ENCODE measurements around the gene ATG2A. TPM values are rescaled to one million over a fixed set of nuclear protein-coding genes. Genes with fewer than 3 reads are reported as not detected.
A peak's percentile ranks its signal among the peaks of the same experiment; 100 is the strongest.

ATG2A gene
- total RNA-seq, 2 experiments from 2014 or later, result 34.5 to 39.7 TPM

DNA sequence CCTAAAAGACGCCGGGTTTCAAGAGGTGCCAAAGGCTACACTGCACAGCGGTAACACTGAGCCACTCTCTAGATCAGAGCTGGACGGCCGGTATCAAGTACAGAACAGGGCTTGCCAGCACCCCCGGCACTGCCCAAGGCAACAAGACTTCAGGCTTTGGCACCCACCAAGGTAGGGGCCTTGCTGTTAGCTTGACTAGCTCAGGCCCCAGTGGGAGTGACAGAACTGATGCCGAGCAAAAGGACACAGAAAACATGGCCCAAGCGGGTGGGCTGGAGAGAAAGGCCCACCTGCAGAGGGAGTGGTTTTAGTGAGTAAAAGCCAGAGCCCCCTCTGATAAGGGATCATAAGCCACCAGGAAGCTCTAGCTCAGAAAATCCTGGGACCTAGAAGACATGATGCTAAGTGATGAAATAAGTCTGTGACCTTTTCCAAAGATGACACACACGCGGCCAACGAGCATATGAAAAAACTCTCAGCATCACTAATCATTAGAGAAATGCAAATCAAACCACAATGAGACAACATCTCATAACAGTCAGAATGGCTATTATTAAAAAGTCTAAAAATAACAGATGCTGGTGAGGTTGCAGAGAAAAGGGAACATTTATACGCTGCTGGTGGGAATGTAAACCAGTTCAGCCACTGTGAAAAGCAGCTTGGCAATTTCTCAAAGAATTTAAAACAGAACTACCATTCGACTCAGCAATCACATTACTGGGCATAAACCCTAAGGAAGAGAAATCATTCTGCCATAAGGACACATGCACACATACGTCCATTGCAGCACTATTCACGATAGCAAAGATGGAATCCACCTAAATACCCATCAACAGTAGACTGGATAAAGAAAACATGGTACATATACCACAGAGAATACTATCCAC lies 51.5 kb downstream of the ATG2A start:
- Mint-ChIP-seq H3K27me3 (no peaks in the 10 kb centered on the region), H3K4me3 (peak overlapping the region; percentile 74), H3K9me3 (no peaks in the 10 kb centered on the region), H3K4me1 (peaks cover 72% of the 10 kb centered on the region), H3K36me3 (peaks cover 17% of the 10 kb centered on the region), H3K27ac (peak overlapping the region; percentile 95)
- ATAC-seq (ENCODE audit: low read depth) (no peak), DNase-seq (peak; percentile 47)
- POLR2A ChIA-PET, result interaction anchor here (0.7 to 27.4 kb wide), 5 partner anchors 9 to 252 kb away, joined by 3 to 782 read pairs (median 5); partner anchors contain the start of genes EHD1 and ZNHIT2

DNA sequence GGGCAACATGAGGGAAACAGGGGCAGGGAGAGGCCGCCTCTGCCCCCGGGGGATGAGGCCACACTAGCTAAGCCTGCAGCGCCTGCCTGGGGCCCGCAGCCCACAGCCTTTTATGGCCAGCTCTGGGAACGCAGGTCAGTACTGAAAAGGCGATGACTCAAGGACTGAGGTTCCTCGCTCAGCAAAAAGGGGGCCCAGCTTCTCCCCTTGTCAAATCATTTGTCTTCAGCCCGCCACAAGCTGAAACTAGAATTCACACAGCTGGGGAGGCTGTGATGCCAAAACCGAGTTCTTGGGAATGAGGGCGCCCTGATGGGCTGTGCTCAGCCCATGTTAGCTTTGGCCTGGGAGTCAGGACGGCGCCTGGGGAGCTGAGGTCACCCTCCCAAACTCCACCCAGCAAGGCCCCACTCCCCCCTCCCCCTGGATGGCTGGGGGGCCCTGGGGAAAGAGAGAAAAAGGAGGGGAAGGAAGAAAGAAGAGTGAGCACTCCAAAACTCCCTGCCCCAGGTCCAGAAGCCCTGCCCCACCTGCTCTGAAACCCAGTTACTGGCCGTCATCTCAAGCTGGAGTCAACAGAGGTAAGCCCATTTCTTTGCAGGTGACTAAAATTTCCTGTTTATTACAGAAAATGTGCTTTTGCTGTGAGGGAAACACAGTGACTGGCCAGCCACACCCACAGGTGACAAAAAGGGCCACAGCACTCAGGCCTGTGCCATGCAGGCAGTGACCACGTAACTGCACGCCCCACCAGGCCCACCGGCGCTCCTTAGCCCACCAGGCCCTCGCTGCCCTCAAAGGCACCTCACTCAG lies 52.3 kb downstream of the ATG2A start:
- H3K36me3 Mint-ChIP-seq, result peaks cover 17% of the 10 kb centered on the region
- DNase-seq, result peak; percentile 50
- POLR2A ChIA-PET, result interaction anchor here (0.7 to 27.4 kb wide), 7 partner anchors 8 to 253 kb away, joined by 3 to 782 read pairs (median 5); partner anchors contain the start of genes EHD1 and ZNHIT2
- H3K4me1 Mint-ChIP-seq, result peaks cover 72% of the 10 kb centered on the region
- H3K27me3 Mint-ChIP-seq, result no peaks in the 10 kb centered on the region
- peak overlapping the region; percentile 95 for H3K27ac Mint-ChIP-seq
- peak overlapping the region; percentile 74 for H3K4me3 Mint-ChIP-seq
- ATAC-seq (ENCODE audit: low read depth), result peak; percentile 8
- H3K9me3 Mint-ChIP-seq, result no peaks in the 10 kb centered on the region

DNA sequence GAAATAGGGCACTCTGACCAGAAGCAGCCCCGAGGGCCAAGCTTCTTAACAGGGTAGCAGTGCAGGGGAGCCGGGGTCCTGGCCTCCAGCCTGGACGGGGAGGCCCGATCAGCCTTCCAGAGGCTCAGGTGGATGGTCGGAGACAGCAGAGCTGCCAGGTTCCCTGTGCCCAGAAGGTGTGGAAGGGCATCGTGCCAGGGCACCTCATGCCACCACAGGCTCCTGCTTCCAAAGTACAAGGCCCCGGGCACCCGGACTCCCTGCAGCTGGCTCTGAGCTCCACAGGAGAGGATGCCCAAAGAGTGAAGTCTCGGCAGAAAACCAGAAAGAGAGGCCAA lies 52.9 kb downstream of the ATG2A start:
- Mint-ChIP-seq H3K27me3 (no peaks in the 10 kb centered on the region), H3K36me3 (peaks cover 17% of the 10 kb centered on the region), H3K4me1 (peaks cover 67% of the 10 kb centered on the region), H3K4me3 (peak overlapping the region; percentile 74), H3K27ac (peak overlapping the region; percentile 95), H3K9me3 (no peaks in the 10 kb centered on the region)
- DNase-seq (no peak), ATAC-seq (ENCODE audit: low read depth) (no peak)
- POLR2A ChIA-PET, result interaction anchor here (1.2 to 27.4 kb wide), 6 partner anchors 8 to 254 kb away, joined by 3 to 782 read pairs (median 4); partner anchors contain the start of genes EHD1 and ZNHIT2

DNA sequence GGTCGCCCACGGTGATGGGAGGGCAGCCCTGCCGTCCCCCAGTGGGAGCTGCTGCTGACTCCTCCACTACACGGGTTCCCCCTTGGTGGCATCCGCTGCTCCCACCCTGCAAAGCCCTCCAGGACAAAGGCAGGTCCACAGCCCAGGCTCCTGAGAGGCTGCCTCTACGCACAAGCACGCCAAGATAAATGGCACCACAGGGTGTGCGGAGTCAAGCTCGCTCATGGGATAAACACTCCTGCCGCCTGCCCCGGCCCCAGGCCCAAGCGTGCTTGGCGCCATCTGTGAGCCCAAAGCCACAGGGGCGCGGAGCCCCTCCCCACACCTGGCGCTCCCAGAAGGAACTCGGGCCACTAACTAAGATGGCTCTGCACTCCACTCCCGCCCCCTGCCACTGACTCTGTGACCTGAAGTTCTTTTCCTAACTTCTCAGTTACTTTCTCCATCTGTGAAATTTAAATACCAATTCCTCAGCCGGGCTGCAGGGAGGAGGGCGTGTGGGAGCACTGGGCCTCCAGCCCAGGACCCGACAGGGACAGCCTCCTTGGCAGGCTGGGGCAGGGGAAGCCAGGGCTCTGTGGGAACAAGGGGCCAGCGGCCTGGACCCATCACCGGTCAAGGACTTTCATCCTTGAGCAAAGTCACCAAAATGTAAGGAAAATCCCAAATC lies 53.5 kb downstream of the ATG2A start:
- POLR2A ChIA-PET, result interaction anchor here (1.2 to 27.4 kb wide), 5 partner anchors 12 to 254 kb away, joined by 3 to 782 read pairs (median 5); partner anchors contain the start of genes EHD1 and ZNHIT2
- Mint-ChIP-seq H3K4me1 (peaks cover 67% of the 10 kb centered on the region), H3K9me3 (no peaks in the 10 kb centered on the region), H3K36me3 (peaks cover 16% of the 10 kb centered on the region), H3K27me3 (no peaks in the 10 kb centered on the region), H3K4me3 (peak overlapping the region; percentile 74), H3K27ac (peak overlapping the region; percentile 95)
- no peak for DNase-seq
- ATAC-seq (ENCODE audit: low read depth), result no peak

DNA sequence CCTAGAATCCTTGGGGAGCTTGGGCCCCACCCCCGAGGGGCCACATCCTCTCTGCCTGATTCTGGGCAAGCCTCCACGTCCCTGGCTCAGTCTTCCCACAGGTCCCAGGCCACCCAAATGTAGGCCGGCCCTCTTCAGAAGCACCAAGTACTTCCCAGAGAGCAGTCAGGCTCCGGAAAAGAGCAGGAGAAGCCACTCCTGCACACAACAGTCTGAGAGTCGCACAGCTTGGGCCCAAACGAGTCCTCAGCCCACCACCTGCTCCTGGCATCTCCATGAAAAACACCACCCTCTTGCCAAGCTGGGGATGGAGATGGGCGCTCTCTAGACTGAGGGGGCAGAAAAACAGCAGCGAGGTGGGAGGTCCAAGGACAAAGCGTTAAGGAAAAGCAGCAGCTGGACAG lies 54.0 kb downstream of the ATG2A start:
- Mint-ChIP-seq H3K4me1 (peaks cover 63% of the 10 kb centered on the region), H3K9me3 (no peaks in the 10 kb centered on the region), H3K36me3 (peaks cover 12% of the 10 kb centered on the region), H3K4me3 (peak overlapping the region; percentile 74), H3K27ac (peak overlapping the region; percentile 95), H3K27me3 (no peaks in the 10 kb centered on the region)
- POLR2A ChIA-PET, result interaction anchor here (1.7 to 27.4 kb wide), 3 partner anchors 12 to 118 kb away, joined by 5 to 782 read pairs (median 142); partner anchors contain the start of gene EHD1
- DNase-seq, result no peak
- no peak for ATAC-seq (ENCODE audit: low read depth)

DNA sequence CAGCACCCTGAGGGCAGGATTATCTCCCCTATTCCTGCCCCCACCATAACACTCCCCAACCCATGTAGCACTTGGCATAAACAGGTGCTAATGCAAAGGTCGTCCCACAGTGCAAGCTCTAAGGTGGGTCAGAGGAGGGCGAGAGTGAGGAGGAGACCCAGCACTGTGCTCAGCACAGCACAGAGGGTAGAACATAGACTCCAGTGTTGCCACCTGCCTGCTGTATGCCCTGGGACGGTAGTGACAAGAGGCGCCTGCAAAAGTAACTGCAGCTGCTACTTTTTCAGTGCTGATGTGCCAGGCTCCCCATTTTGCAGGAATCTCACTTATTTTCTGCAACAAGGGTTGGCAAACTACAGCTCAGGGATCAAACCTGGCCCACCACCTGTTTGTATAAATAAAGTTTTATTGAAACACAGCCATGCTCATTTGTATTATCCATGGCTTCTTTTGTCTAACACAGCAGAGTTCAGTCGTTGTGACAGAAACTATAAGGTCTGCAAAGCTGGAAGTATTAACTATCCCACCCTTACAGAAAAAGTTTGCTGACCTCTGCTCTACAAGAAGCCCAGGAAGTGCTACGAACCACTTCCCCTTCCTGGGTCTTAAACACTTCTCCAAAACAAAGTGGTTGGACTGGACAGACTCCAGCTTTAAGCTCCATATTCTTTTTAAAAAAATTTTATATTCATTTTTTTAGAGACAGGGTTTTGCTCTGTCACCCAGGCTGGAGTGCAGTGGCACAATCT lies 55.6 kb downstream of the ATG2A start:
- no peaks in the 10 kb centered on the region for H3K27me3 Mint-ChIP-seq
- peak overlapping the region; percentile 97 for H3K27ac Mint-ChIP-seq
- H3K36me3 Mint-ChIP-seq, result peaks cover 14% of the 10 kb centered on the region
- H3K4me1 Mint-ChIP-seq, result peaks cover 67% of the 10 kb centered on the region
- DNase-seq (peak; percentile 55), ATAC-seq (ENCODE audit: low read depth) (peak; percentile 20)
- no peaks in the 10 kb centered on the region for H3K9me3 Mint-ChIP-seq
- peak overlapping the region; percentile 80 for H3K4me3 Mint-ChIP-seq
- POLR2A ChIA-PET, result interaction anchor here (0.6 to 27.4 kb wide), 8 partner anchors 8 to 802 kb away, joined by 3 to 782 read pairs (median 3); partner anchors contain the start of gene EHD1

DNA sequence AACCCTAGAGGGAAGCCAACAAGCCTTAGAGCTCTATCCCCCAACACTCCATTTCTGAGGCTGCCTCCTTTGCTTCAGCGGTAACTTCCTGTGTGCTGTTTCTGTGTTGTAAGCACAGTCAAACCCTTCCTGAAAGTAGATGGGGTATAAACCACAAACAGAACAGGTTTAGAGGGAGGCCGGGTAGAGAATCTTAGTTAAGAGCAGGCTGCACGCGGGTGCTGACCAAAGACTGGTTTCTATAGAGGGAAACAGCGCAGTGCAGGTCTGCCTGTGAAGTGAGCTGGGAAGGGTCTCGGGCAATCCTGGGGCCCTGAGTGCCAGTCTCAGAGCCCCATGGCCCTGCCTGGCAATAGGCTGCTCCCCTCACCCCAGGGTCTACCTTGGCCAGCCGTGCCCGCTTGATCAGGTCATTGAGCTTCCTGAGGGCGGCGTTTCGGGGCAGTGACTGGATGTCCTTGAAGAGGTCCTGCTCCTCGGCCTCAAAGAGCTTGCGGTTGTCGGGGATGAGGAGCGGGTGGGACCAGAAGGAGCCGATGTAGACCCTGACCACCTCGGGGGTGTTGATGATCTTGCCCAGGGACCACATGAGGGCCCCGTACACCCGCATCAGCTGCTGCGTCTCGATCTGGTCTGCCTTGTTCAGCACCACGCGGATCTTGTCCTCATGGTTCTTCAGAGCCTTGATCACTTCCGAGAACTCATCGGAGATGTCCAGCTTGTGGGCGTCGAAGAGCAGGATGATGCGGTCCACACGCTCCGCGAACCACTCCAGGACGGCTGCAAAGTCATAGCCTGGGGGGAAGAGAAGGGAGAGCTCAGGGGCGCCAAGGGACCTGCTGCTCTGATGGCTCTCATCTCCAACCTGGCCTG lies 57.2 kb downstream of the ATG2A start:
- Mint-ChIP-seq H3K4me1 (peaks cover 69% of the 10 kb centered on the region), H3K4me3 (peak overlapping the region; percentile 80), H3K36me3 (peaks cover 17% of the 10 kb centered on the region), H3K27me3 (no peaks in the 10 kb centered on the region), H3K27ac (peak overlapping the region; percentile 97), H3K9me3 (no peaks in the 10 kb centered on the region)
- ATAC-seq (ENCODE audit: low read depth), result peak; percentile 77
- peak; percentile 72 for DNase-seq
- POLR2A ChIA-PET, result interaction anchor here (0.6 to 27.4 kb wide), 13 partner anchors 9 to 643 kb away, joined by 3 to 782 read pairs (median 5); partner anchors contain the start of genes CDC42BPG, CDCA5, EHD1 and FAU

DNA sequence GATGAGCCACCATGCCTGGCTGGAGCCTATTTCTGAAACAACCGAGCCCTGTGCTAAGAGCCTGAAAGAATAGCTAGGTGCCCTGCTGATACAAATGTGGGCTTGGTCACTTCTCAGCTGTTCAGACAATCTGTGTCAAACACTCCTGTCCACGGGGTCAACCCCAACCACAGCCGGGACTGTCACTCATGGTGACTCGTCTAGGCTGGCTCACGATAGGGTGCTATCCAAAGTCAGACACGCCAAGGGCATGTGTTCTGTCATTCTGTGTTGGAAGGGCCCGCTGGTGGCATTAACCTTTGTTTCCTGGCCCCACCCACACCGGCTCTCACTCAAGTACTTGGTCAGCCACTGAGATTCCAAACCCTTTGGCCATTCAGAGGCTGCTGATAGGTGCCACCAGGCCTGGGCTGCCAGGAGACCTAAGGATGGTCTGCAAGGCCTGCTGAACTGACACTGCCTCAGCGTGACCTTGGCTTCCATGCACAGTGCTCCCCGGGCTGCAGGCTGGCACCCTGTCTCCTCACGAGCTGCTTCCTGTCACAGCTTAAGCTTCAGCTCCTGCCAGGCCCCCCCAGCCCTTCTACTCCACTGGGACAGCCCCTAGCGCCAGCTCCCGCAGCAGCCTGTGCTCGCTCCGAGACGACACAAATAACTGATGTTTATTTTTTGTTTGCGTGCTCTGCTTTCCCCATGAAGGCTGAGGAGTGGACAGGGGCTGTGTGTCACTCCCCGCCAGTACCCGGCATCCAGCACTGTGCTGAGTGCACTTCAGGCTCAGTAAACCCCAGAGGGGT lies 58.3 kb downstream of the ATG2A start:
- DNase-seq, result peak; percentile 74
- Mint-ChIP-seq H3K27me3 (no peaks in the 10 kb centered on the region), H3K4me1 (peaks cover 65% of the 10 kb centered on the region), H3K27ac (peak overlapping the region; percentile 97), H3K9me3 (no peaks in the 10 kb centered on the region), H3K4me3 (peak overlapping the region; percentile 80), H3K36me3 (peaks cover 21% of the 10 kb centered on the region)
- POLR2A ChIA-PET, result interaction anchor here (0.7 to 27.4 kb wide), 10 partner anchors 8 to 644 kb away, joined by 3 to 782 read pairs (median 5); partner anchors contain the start of genes CDC42BPG, CDCA5, EHD1 and FAU
- peak; percentile 57 for ATAC-seq (ENCODE audit: low read depth)

DNA sequence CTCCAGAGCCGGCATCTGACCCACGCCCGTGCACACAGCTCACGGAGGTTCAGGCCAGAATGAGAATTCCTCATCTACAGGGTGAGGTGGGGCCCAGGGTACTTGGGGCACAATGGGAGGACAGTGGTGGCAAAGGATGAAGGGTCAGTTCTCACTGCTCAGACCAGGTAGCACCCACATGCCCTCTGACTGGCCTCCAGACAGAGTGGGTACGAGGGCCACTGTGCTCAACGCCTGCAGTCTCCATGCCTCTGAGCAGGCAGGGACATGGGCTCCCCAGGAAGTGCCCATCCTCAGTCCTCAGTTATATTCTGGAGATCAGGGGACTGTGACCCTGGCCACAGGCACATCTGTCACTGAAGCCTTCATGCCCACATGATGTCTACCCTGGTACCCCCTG lies 59.5 kb downstream of the ATG2A start:
- Mint-ChIP-seq H3K36me3 (peaks cover 26% of the 10 kb centered on the region), H3K27ac (peak overlapping the region; percentile 64), H3K27me3 (no peaks in the 10 kb centered on the region), H3K9me3 (no peaks in the 10 kb centered on the region), H3K4me1 (peaks cover 68% of the 10 kb centered on the region), H3K4me3 (no peak overlapping the region)
- DNase-seq (no peak), ATAC-seq (ENCODE audit: low read depth) (no peak)
- POLR2A ChIA-PET, result interaction anchor here (0.6 to 27.4 kb wide), 4 partner anchors 11 to 189 kb away, joined by 3 to 782 read pairs (median 30); partner anchors contain the start of gene EHD1

DNA sequence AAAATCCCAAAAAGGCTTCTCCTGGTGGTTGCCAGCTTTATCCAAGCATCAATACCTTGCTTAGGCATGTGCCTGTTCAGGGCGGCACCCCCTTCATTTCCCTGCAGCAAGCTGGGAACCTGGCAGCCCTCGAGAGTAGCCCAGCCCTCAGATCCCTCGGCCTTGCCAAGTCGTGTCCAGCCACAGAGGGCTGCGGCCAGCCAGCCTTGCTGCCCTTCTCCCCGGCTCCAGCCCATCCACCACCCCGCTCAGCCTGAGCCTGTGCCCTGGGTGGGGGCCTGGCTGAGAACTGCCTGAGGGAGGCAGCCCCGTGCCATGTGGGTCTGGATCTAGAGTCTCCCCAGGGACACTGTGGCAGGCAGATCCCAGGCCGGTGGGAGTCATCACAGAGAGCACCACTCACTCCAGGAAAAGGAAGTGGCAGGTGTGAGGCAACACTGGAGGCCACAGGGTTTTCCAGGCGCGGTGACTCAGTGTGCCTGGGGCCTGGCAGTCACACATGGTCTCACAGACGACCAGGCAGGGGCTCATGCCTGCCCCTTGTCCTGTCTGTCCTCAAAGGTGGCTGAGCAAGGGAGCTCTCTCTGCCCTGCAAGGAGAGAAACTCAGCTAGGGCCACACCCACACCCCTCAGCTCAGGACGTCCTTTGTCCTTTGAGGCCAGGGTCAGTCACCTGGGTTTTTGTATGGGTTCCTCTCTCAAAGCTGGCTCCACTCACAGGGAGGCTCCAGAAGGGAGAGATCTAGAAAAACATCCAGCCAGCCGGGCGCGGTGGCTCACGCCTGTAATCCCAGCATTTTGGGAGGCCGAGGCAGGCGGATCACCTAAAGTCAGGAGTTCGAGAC lies 60.4 kb downstream of the ATG2A start:
- peaks cover 70% of the 10 kb centered on the region for H3K4me1 Mint-ChIP-seq
- DNase-seq, result peak; percentile 53
- POLR2A ChIA-PET, result interaction anchor here (0.7 to 27.4 kb wide), 3 partner anchors 8 to 27 kb away, joined by 3 to 782 read pairs (median 3); partner anchors contain the start of gene EHD1
- H3K9me3 Mint-ChIP-seq, result no peaks in the 10 kb centered on the region
- peak overlapping the region; percentile 63 for H3K27ac Mint-ChIP-seq
- peak overlapping the region; percentile 62 for H3K4me3 Mint-ChIP-seq
- peaks cover 26% of the 10 kb centered on the region for H3K36me3 Mint-ChIP-seq
- H3K27me3 Mint-ChIP-seq, result no peaks in the 10 kb centered on the region
- ATAC-seq (ENCODE audit: low read depth), result no peak

Measured in activated naive CD8-positive, alpha-beta T cell treated with anti-CD3 and anti-CD28 coated beads, Interleukin-2, amount 10 ng/mL, durations not matched to agents 7 days and 5 days (primary cell).